Esophagus (tissue), 2 donors: ENCODE results near the gene SLC7A9. TPM values are rescaled to one million over a fixed set of nuclear protein-coding genes. Genes with fewer than 3 reads are reported as not detected.
"Not testable (repeated sequence)": the region's sequence is repeated elsewhere in the genome, so short reads cannot be mapped to it uniquely, and the experiment has no call there.

Experiments used
- H3K27ac ChIP-seq, 2 donors: one replicate each; pipeline ENCODE4 v1.5.1; 2013; ENCODE audit warnings: low read depth in 2 of 2, mild to moderate bottlenecking in 2 of 2, inconsistent platforms in 1 of 2, low read length in 1 of 2, moderate library complexity in 1 of 2
- H3K27me3 ChIP-seq, 2 donors: one replicate each; pipeline ENCODE4 v1.6.1; 2013; ENCODE audit warnings: low read length in 2 of 2, control low read depth in 1 of 2, mild to moderate bottlenecking in 1 of 2; ENCODE audit not compliant: insufficient read depth in 2 of 2, control insufficient read depth in 1 of 2
- H3K36me3 ChIP-seq, 2 donors: one replicate each; pipeline ENCODE4 v1.6.1; 2013; ENCODE audit warnings: low read length in 1 of 2; ENCODE audit not compliant: control insufficient read depth in 2 of 2, insufficient read depth in 2 of 2
- H3K4me1 ChIP-seq, 2 donors: one replicate each; pipeline ENCODE4 v1.6.1; 2013; ENCODE audit warnings: low read length in 1 of 2; ENCODE audit not compliant: control insufficient read depth in 2 of 2, insufficient read depth in 2 of 2
- H3K4me3 ChIP-seq, 2 donors: one replicate each; pipeline ENCODE4 v1.5.1; 2013; ENCODE audit warnings: low read length in 2 of 2, mild to moderate bottlenecking in 2 of 2, low read depth in 1 of 2, moderate library complexity in 1 of 2
- H3K9me3 ChIP-seq, 2 donors: one replicate each; pipeline ENCODE4 v1.6.1; 2013; ENCODE audit warnings: mild to moderate bottlenecking in 2 of 2, low read depth in 1 of 2, low read length in 1 of 2, moderate library complexity in 1 of 2; ENCODE audit not compliant: control insufficient read depth in 2 of 2, insufficient read depth in 1 of 2
- WGBS, 2 donors: extraction: QIAGEN DNeasy Blood & Tissue Kit; methylation state at CpG; one replicate each; pipeline ENCODE4 v1.1.7; 2013; 5-methylcytosine and 5-hydroxymethylcytosine counted together
- polyA plus RNA-seq, 2 donors: library from polyadenylated mRNA; stranded (reverse); fragments of 200-250 nt; gene quantifications; one replicate each; pipeline ENCODE4 v1.2.3, GENCODE V29; 2013
- donor health status: healthy with polysubstance abuse.
- donor health status: Bipolar disorder and iron deficiency.

Gene SLC7A9
- polyA plus RNA-seq, 2 donors: 0.16 to 0.33 TPM

DNA sequence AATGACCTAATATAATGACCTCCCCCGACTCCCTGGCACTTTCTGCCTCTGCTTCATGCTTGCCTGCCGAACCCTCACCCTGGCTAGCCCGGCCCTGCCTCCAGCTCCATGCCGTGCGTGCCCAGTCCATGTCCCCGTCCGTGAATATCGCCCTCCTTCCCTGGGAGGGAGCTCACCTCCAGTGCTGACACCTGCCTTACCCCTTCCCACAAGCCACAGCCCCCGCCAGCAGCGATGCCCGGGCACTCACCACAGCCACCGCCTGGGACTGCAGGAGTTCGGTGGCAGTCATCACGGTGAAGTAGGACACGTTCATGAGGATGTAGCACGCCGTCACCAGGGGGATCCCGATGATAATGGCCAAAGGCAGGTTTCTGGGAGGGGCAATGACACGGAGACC, 10.0 kb downstream of the SLC7A9 start:
- H3K9me3 ChIP-seq: peaks cover 0 to 2% of the 10 kb centered on the region in 2 donors
- H3K4me1 ChIP-seq: no peaks in the 10 kb centered on the region
- no peaks in the 10 kb centered on the region for H3K27me3 ChIP-seq
- no peak overlapping the region for H3K4me3 ChIP-seq
- peaks cover 0 to 8% of the 10 kb centered on the region in 2 donors for H3K36me3 ChIP-seq
- 94 to 97% methylated on average over 19 of the region's 19 CpGs for WGBS, 2 donors
- no peak overlapping the region for H3K27ac ChIP-seq

DNA sequence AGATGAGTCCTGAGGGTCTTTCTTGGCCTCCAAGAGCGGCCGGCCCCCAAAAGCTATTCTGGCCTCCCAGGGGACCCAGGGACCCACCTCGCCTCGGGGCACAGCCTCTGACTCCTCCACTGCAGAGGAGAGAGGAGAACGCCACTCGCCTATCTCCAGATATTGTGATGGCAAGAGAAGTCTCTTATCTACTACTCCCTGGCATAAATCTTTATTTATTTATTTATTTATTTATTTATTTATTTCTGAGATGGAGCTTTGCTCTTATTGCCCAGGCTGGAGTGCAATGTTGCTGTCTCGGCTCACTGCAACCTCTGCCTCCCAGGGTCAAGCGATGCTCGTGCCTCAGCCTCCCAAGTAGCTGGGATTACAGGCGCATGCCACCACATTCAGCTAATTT, 11.0 kb downstream of the SLC7A9 start:
- peaks cover 0 to 3% of the 10 kb centered on the region in 2 donors for H3K36me3 ChIP-seq
- H3K4me1 ChIP-seq: no peaks in the 10 kb centered on the region
- H3K27ac ChIP-seq: no peak overlapping the region
- no peaks in the 10 kb centered on the region for H3K27me3 ChIP-seq
- H3K9me3 ChIP-seq: peaks cover 0 to 2% of the 10 kb centered on the region in 2 donors
- 91 to 97% methylated on average over 10 of the region's 10 CpGs for WGBS, 2 donors
- no peak overlapping the region for H3K4me3 ChIP-seq

DNA sequence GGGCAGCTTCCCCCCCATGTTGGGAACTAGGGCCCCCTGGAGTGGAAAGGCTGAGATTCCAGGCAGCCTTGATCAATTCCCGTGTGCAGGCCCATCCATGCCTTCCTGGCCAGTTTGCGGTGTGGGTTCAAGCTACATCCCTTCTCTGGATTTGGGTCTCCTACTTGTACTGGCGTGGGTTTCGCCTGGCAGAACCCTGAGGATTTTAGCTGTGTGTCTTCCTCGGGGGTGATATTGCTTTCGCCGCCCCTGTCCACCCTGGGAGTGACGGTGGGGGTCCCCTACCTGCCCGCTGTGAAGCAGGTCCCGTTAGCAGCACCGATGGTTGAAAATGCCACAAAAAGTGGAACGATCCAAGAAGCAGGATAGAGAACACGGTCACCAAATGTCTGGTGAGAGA, 11.4 kb downstream of the SLC7A9 start:
- H3K36me3 ChIP-seq: peaks cover 0 to 3% of the 10 kb centered on the region in 2 donors
- H3K27ac ChIP-seq: no peak overlapping the region
- 88 to 91% methylated on average over 13 of the region's 13 CpGs for WGBS, 2 donors
- no peak overlapping the region for H3K4me3 ChIP-seq
- H3K4me1 ChIP-seq: no peaks in the 10 kb centered on the region
- H3K27me3 ChIP-seq: no peaks in the 10 kb centered on the region
- H3K9me3 ChIP-seq: peaks cover 0 to 2% of the 10 kb centered on the region in 2 donors

DNA sequence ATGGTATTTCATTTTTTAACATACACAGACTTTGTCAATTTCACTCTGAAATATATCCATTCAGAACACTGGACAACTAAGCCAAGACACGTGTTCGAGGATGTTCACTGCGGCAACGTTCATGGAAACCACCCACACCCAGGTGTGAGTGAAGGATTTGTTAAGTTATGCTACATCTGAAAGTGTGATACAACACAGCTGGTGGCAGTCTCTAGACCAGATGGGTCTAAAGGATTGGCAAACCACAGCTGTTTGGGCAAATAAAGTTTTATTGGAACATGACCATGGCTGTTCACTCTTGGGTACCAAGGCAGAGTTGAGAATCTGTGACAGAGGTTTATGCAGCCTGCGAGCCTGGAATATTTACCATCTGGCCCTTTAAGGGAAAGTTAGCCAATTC, 12.0 kb downstream of the SLC7A9 start:
- no peaks in the 10 kb centered on the region for H3K4me1 ChIP-seq
- H3K36me3 ChIP-seq: peaks cover 0 to 3% of the 10 kb centered on the region in 2 donors
- 86 to 92% methylated on average over 5 of the region's 5 CpGs for WGBS, 2 donors
- H3K27me3 ChIP-seq: no peaks in the 10 kb centered on the region
- no peak overlapping the region for H3K27ac ChIP-seq
- peaks cover 0 to 2% of the 10 kb centered on the region in 2 donors for H3K9me3 ChIP-seq
- H3K4me3 ChIP-seq: no peak overlapping the region

DNA sequence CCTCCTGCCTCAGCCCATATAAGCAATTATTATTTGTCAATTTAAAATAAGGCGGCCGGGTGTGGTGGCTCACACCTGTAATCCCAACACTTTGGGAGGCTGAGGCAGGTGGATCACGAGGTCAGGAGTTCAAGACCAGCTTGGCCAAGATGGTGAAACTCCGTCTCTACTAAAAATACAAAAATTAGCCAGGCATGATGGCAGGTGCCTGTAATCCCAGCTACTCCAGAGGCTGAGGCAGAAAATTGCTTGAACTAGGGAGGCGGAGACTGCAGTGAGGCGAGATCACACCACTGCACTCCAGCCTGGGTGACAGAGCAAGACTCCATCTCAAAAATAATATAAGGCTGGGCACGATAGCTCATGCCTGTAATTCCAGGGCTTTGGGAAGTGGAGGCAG, 12.7 kb downstream of the SLC7A9 start:
- not testable (repeated sequence) for H3K4me1 ChIP-seq, H3K27me3 ChIP-seq, H3K36me3 ChIP-seq, H3K4me3 ChIP-seq, H3K27ac ChIP-seq, H3K9me3 ChIP-seq
- WGBS, 2 donors: 96% methylated on average over 7 of the region's 7 CpGs

DNA sequence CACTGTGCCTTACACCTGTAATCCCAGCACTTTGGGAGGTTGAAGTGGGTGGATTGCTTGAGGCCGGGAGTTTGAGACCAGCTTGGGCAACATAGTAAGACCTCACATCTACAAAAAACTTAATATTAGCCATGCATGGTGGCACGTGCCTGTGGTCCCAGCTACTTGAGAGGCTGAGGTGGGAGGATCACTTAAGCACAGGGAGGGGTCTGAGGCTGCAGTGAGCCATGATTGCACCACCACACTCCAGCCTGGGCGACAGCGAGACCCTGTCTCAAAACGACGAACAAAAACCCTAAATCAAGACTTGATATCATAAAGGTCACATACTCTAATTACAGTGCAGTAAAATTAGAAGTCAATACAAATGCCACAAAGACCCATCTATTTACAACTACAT, 17.4 kb downstream of the SLC7A9 start:
- Histone ChIP-seq H3K9me3 (peaks cover 0 to 2% of the 10 kb centered on the region in 2 donors), H3K27ac (no peak overlapping the region), H3K27me3 (no peaks in the 10 kb centered on the region), H3K4me3 (no peak overlapping the region), H3K36me3 (no peaks in the 10 kb centered on the region), H3K4me1 (no peaks in the 10 kb centered on the region)
- WGBS, 2 donors: 90 to 92% methylated on average over 6 of the region's 6 CpGs

DNA sequence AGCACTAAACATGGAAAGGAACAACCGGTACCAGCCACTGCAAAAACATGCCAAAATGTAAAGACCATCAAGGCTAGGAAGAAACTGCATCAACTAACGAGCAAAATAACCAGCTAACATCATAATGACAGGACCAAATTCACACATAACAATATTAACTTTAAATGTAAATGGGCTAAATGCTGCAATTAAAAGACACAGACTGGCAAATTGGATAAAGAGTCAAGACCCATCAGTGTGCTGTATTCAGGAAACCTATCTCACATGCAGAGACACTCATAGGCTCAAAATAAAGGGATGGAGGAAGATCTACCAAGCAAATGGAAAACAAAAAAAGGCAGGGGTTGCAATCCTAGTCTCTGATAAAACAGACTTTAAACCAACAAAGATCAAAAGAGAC, 21.5 kb downstream of the SLC7A9 start:
- no CpG with 5 or more reads among the region's 2 CpGs for WGBS, 2 donors
- H3K27me3 ChIP-seq, H3K4me1 ChIP-seq, H3K9me3 ChIP-seq, H3K4me3 ChIP-seq, H3K36me3 ChIP-seq, H3K27ac ChIP-seq: not testable (repeated sequence)

DNA sequence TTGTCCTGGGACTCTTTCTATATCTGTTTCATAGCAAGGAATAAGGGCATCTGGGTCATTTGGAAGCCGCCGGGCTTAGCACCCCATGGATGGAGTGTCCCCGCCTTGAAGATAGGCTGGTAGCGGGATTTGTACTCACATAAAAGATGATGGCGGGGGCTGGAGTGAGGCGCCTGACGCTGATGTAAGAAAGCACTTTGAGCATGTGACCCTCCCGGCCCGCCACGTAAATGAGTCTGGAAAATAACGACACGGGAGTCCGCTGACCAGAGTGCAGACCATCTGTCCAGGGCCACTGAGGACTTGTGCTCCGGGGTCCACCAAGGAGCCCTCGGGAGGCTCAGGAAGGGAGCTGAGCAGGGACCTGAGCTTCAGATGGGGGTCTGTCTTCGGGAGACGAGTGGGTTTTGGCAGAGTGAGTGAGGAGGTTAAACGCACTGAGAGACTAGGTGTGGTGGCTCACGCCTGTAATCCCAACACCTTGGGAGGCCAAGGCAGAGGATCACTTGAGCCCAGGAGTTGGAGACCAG, 25.8 kb downstream of the SLC7A9 start:
- no peaks in the 10 kb centered on the region for H3K9me3 ChIP-seq
- no peak overlapping the region for H3K27ac ChIP-seq
- H3K4me1 ChIP-seq: no peaks in the 10 kb centered on the region
- no peaks in the 10 kb centered on the region for H3K27me3 ChIP-seq
- 96% methylated on average over 19 of the region's 19 CpGs for WGBS, 2 donors
- no peaks in the 10 kb centered on the region for H3K36me3 ChIP-seq
- H3K4me3 ChIP-seq: no peak overlapping the region

DNA sequence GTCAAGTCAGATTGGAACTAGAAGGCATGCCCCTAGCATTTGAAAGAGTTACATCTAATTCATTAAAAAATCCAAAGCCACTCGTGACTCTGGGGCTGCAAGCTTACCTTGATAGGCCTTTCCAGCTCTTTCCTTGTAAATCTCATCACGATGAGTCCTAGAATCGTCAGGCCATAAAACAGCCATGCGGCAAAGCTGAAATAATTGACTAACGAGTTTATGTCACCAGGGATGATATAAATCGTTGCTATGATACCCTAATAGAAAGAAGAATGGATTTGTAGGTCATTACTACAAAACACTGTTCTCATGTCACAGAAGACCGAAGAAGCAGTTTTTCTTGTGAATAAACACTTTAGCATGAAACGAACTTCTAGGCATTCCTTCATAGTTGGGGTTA, 27.5 kb downstream of the SLC7A9 start:
- Histone ChIP-seq H3K36me3 (no peaks in the 10 kb centered on the region), H3K9me3 (no peaks in the 10 kb centered on the region), H3K27ac (no peak overlapping the region), H3K27me3 (no peaks in the 10 kb centered on the region), H3K4me3 (no peak overlapping the region), H3K4me1 (no peaks in the 10 kb centered on the region)
- 87 to 90% methylated on average over 8 of the region's 8 CpGs for WGBS, 2 donors

DNA sequence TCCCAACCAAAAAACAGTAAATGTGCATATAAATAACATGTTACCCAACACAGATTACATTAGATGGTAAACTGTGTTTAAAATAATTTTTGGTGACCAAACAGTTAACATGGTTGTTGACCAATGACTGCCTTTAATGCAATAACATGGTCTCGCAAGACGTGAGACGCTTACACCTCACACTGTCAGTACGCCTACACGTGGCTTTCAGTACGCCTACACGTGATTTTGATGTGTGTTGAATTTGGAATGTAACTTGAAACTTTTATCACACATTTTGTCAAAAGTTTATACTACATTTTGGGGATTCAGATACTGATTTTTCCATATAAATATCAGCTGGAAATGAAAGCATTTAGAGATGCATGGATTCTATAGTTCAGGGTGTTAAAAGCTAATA, 32.0 kb downstream of the SLC7A9 start:
- WGBS, 2 donors: 77 to 82% methylated on average over 7 of the region's 7 CpGs
- H3K27ac ChIP-seq: no peak overlapping the region
- H3K4me1 ChIP-seq: no peaks in the 10 kb centered on the region
- no peak overlapping the region for H3K4me3 ChIP-seq
- no peaks in the 10 kb centered on the region for H3K27me3 ChIP-seq
- H3K9me3 ChIP-seq: no peaks in the 10 kb centered on the region
- no peaks in the 10 kb centered on the region for H3K36me3 ChIP-seq
